Stomach (tissue), 4 donors: Measurements from ENCODE around the gene CD1E.

Experiments
- CTCF ChIP-seq, 7 experiments: fragments of 450-650 bp in 4 of 7; fragments of 200-600 bp in 3 of 7; sonication (generic) in 3 of 7; IDR thresholded peaks; one replicate each; pipeline ENCODE4 v1.5.1; 2016 to 2019; ENCODE audit warnings: antibody characterized with exemption in 7 of 7, control low read depth in 2 of 7, mild to moderate bottlenecking in 1 of 7
- POLR2A ChIP-seq, 4 donors: fragments of 450-650 bp; IDR thresholded peaks; one replicate each; pipeline ENCODE4 v1.6.1; 2016; ENCODE audit warnings: antibody characterized with exemption in 4 of 4, control low read depth in 2 of 4, mild to moderate bottlenecking in 1 of 4, moderate library complexity in 1 of 4
- POLR2AphosphoS5 ChIP-seq, 3 donors: sonication (generic); formaldehyde crosslinking; IDR thresholded peaks; one replicate each; pipeline ENCODE4 v1.6.1; 2016; ENCODE audit warnings: antibody characterized with exemption in 3 of 3

GRCh38 chr1:158371188-158371953, 17.7 kb downstream of the CD1E start:
- TF ChIP-seq CTCF (IDR thresholded peaks at IDR 0.05) (no peak), POLR2A (IDR thresholded peaks at IDR 0.05) (no peak), POLR2AphosphoS5 (IDR thresholded peaks at IDR 0.05) (no peak)
